Gastroesophageal sphincter (tissue), 4 donors: ENCODE results near the gene PALD1. TPM values are rescaled to one million over a fixed set of nuclear protein-coding genes. Genes with fewer than 3 reads are reported as not detected.

Experiments used
- ATAC-seq: fragments of 150-250 bp; one replicate; pipeline ENCODE4 v1.9.1; 2016; ENCODE audit warnings: mild to moderate bottlenecking, moderate library complexity
- H3K27ac ChIP-seq, 4 donors: fragments of 200-600 bp; sonication (generic) in 3 of 4; 1 replicate in 3 of 4; 2 replicates in 1 of 4; pipeline ENCODE4 v1.5.1; 2016 to 2019
- H3K27me3 ChIP-seq: fragments of 200-600 bp; sonication (generic); one replicate; pipeline ENCODE4 v1.5.1; 2019
- H3K36me3 ChIP-seq, 2 donors: fragments of 200-600 bp; sonication (generic); one replicate each; pipeline ENCODE4 v1.5.1; 2019; ENCODE audit warnings: control low read depth in 1 of 2
- H3K4me1 ChIP-seq, 3 donors: fragments of 200-600 bp; sonication (generic); 1 replicate in 2 of 3; 2 replicates in 1 of 3; pipeline ENCODE4 v1.5.1; 2016 to 2019; ENCODE audit warnings: control low read depth in 2 of 3
- H3K4me3 ChIP-seq, 2 donors: fragments of 200-600 bp; sonication (generic); one replicate each; pipeline ENCODE4 v1.5.1; 2019; ENCODE audit warnings: mild to moderate bottlenecking in 1 of 2, moderate library complexity in 1 of 2
- H3K9me3 ChIP-seq, 3 donors: fragments of 200-600 bp; sonication (generic); one replicate each; pipeline ENCODE4 v1.5.1; 2017 to 2019; ENCODE audit warnings: control low read depth in 2 of 3
- CTCF ChIP-seq, 4 experiments: fragments of 200-600 bp in 2 of 4; fragments of 450-650 bp in 2 of 4; sonication (generic) in 1 of 4; IDR thresholded peaks; one replicate each; pipeline ENCODE4 v1.5.1; 2017 to 2019; ENCODE audit warnings: antibody characterized with exemption in 4 of 4, mild to moderate bottlenecking in 2 of 4, moderate library complexity in 2 of 4
- EP300 ChIP-seq: sonication (generic); formaldehyde crosslinking; IDR thresholded peaks from one replicate; pipeline ENCODE4 v1.6.1; 2017; ENCODE audit warnings: antibody characterized with exemption, mild to moderate bottlenecking
- POLR2A ChIP-seq, 2 donors: fragments of 450-650 bp; IDR thresholded peaks; one replicate each; pipeline ENCODE4 v1.6.1; 2017; ENCODE audit warnings: antibody characterized with exemption in 2 of 2, mild to moderate bottlenecking in 2 of 2, moderate library complexity in 1 of 2
- POLR2AphosphoS5 ChIP-seq: sonication (generic); formaldehyde crosslinking; IDR thresholded peaks from one replicate; pipeline ENCODE4 v1.6.1; 2017; ENCODE audit warnings: antibody characterized with exemption
- WGBS, 2 donors: methylation state at CpG; one replicate each; pipeline ENCODE4 v1.1.5; 2018; ENCODE audit warnings: low coverage in 1 of 2; 5-methylcytosine and 5-hydroxymethylcytosine counted together
- total RNA-seq, 4 donors: library from RNA; depleted of rRNA; stranded (reverse); fragments of >200 nt; gene quantifications; one replicate each; pipeline ENCODE4 v1.1.0, GENCODE V29; 2016

Gene PALD1
- total RNA-seq, 4 donors from 2014 or later, result 12.5 to 19.8 (median 14.7) TPM

GRCh38 chr10:70597856-70598815, 119.6 kb downstream of the PALD1 start:
- H3K36me3 ChIP-seq, result no peaks in the 10 kb centered on the region
- no peaks in the 10 kb centered on the region for H3K4me1 ChIP-seq
- H3K9me3 ChIP-seq, result no peaks in the 10 kb centered on the region
- no peak for ATAC-seq
- no peak overlapping the region for H3K4me3 ChIP-seq
- TF ChIP-seq POLR2A (IDR thresholded peaks at IDR 0.05) (no peak), EP300 (no peak), CTCF (IDR thresholded peaks at IDR 0.05) (no peak)
- H3K27ac ChIP-seq, result no peak overlapping the region
- 88 to 96% methylated on average over 7 to 10 of the region's 34 CpGs for WGBS, 2 donors
- no peaks in the 10 kb centered on the region for H3K27me3 ChIP-seq

GRCh38 chr10:70598857-70599295, 120.3 kb downstream of the PALD1 start:
- WGBS, 2 donors, result 93 to 100% methylated on average over 2 to 3 of the region's 16 CpGs
- ATAC-seq, result no peak
- no peaks in the 10 kb centered on the region for H3K27me3 ChIP-seq
- no peaks in the 10 kb centered on the region for H3K36me3 ChIP-seq
- TF ChIP-seq CTCF (IDR thresholded peaks at IDR 0.05), result no peak
- no peak for TF ChIP-seq POLR2AphosphoS5
- TF ChIP-seq POLR2A (IDR thresholded peaks at IDR 0.05), result no peak
- TF ChIP-seq EP300, result no peak
- no peak overlapping the region for H3K4me3 ChIP-seq
- H3K4me1 ChIP-seq, result no peaks in the 10 kb centered on the region
- H3K9me3 ChIP-seq, result no peaks in the 10 kb centered on the region
- no peak overlapping the region for H3K27ac ChIP-seq

GRCh38 chr10:70599319-70599718, 120.8 kb downstream of the PALD1 start:
- 88 to 100% methylated on average over 2 to 5 of the region's 8 CpGs for WGBS, 2 donors
- TF ChIP-seq POLR2A (IDR thresholded peaks at IDR 0.05), result no peak
- TF ChIP-seq POLR2AphosphoS5, result no peak
- no peak for TF ChIP-seq CTCF (IDR thresholded peaks at IDR 0.05)
- no peak for TF ChIP-seq EP300
- H3K9me3 ChIP-seq, result no peaks in the 10 kb centered on the region

GRCh38 chr10:70599791-70600190, 121.2 kb downstream of the PALD1 start:
- Histone ChIP-seq H3K9me3 (no peaks in the 10 kb centered on the region), H3K27ac (no peak overlapping the region), H3K4me1 (no peaks in the 10 kb centered on the region), H3K27me3 (no peaks in the 10 kb centered on the region), H3K36me3 (no peaks in the 10 kb centered on the region), H3K4me3 (no peak overlapping the region)
- TF ChIP-seq CTCF (IDR thresholded peaks at IDR 0.05), result no peak
- no peak for TF ChIP-seq POLR2AphosphoS5
- TF ChIP-seq POLR2A (IDR thresholded peaks at IDR 0.05), result no peak
- TF ChIP-seq EP300, result no peak
- no peak for ATAC-seq
- 100% methylated on average over 1 of the region's 4 CpGs; no CpG with 5 or more reads in 1 of the 2 donors for WGBS, 2 donors

More at GRCh38 chr10:70599319-70599718, 120.8 kb downstream of the PALD1 start:
- H3K27me3 ChIP-seq, result no peaks in the 10 kb centered on the region
- no peak overlapping the region for H3K4me3 ChIP-seq
- no peak for ATAC-seq
- no peaks in the 10 kb centered on the region for H3K4me1 ChIP-seq
- H3K36me3 ChIP-seq, result no peaks in the 10 kb centered on the region
- no peak overlapping the region for H3K27ac ChIP-seq
